Raji (cell line): ENCODE measurements around the gene ZBTB1.
A peak's percentile ranks its signal among the peaks of the same experiment; 100 is the strongest.

ENCODE experiments used
- POLR2A ChIP-seq: IDR thresholded peaks from 2 replicates; pipeline ENCODE4 v1.6.1; 2011; ENCODE audit warnings: low read depth, low read length, control low read depth; ENCODE audit not compliant: insufficient read depth

ZBTB1 gene

GRCh38 chr14:64509036-64509435 is 4.5 kb downstream of the ZBTB1 start:
- no peak for TF ChIP-seq POLR2A

- no peak for TF ChIP-seq POLR2A
Measured at GRCh38 chr14:64510825-64511671, 6.5 kb downstream of the ZBTB1 start.

GRCh38 chr14:64513271-64513670 is 8.7 kb downstream of the ZBTB1 start:
- TF ChIP-seq POLR2A, result no peak

- TF ChIP-seq POLR2A, result no peak
Measured at GRCh38 chr14:64515053-64515452, 10.5 kb downstream of the ZBTB1 start.

- no peak for TF ChIP-seq POLR2A
Measured at GRCh38 chr14:64516969-64517368, 12.4 kb downstream of the ZBTB1 start.

- TF ChIP-seq POLR2A, result no peak
Measured at GRCh38 chr14:64518229-64518628, 13.7 kb downstream of the ZBTB1 start.

GRCh38 chr14:64520699-64521098 is 16.1 kb downstream of the ZBTB1 start:
- TF ChIP-seq POLR2A, result no peak

- no peak for TF ChIP-seq POLR2A
Measured at GRCh38 chr14:64522591-64523355, 18.2 kb downstream of the ZBTB1 start.

GRCh38 chr14:64525354-64525753 is 20.8 kb downstream of the ZBTB1 start:
- no peak for TF ChIP-seq POLR2A

GRCh38 chr14:64531567-64531966 is 27.0 kb downstream of the ZBTB1 start:
- TF ChIP-seq POLR2A, result no peak

GRCh38 chr14:64536488-64537245 is 32.1 kb downstream of the ZBTB1 start:
- TF ChIP-seq POLR2A, result no peak

- TF ChIP-seq POLR2A, result peak; percentile 40
Measured at GRCh38 chr14:64540208-64541202, 35.9 kb downstream of the ZBTB1 start, which contains the start of gene HSPA2. Gene HSPA2 (plus strand): TSS chr14:64540741. CDS start chr14:64540850, 109 bp downstream.

GRCh38 chr14:64541261-64541971 is 36.8 kb downstream of the ZBTB1 start:
- no peak for TF ChIP-seq POLR2A
